ENCODE data around the gene CRPPA.

- TF ChIP-seq ISL1 (CRISPR knock-in tag; IDR thresholded peaks at IDR 0.05) (no peak), CSDC2 (CRISPR knock-in tag; IDR thresholded peaks at IDR 0.05) (no peak), PATZ1 (CRISPR knock-in tag; IDR thresholded peaks at IDR 0.05; ENCODE audit: borderline replicate concordance) (no peak), ZFP30 (CRISPR knock-in tag; IDR thresholded peaks at IDR 0.05) (no peak), CREB5 (CRISPR knock-in tag; IDR thresholded peaks at IDR 0.05; ENCODE audit: low read depth) (no peak), RARB (CRISPR knock-in tag; IDR thresholded peaks at IDR 0.05) (no peak), ZFP3 (CRISPR knock-in tag; IDR thresholded peaks at IDR 0.05) (no peak), POU6F1 (CRISPR knock-in tag; IDR thresholded peaks at IDR 0.05; ENCODE audit: borderline replicate concordance, low read depth) (no peak), TOX (CRISPR knock-in tag; IDR thresholded peaks at IDR 0.05; ENCODE audit: borderline replicate concordance) (no peak), PPARA (CRISPR knock-in tag; IDR thresholded peaks at IDR 0.05; ENCODE audit: borderline replicate concordance) (no peak), GLIS3 (CRISPR knock-in tag; IDR thresholded peaks at IDR 0.05) (no peak)
Observed at GRCh38 chr7:16421333-16422102, at the start of gene CRPPA.

All from SK-N-SH treated with all-trans-retinoic acid at 6 μM for 48 hours (cell line).